Anterior cingulate cortex (tissue), 58 donors: ENCODE results near the gene OS9.

ENCODE experiments used
- DNase-seq, 58 donors: peaks; one replicate each; lab custom pipeline; 2025; lab: John Stamatoyannopoulos, UW

OS9 gene

GRCh38 chr12:57744777-57745484 is 51.0 kb downstream of the OS9 start, which contains the start of gene TSPAN31:
Gene TSPAN31, plus strand, starts transcription at chr12:57745039. Its CDS starts 116 bp downstream, at chr12:57745155.
- DNase-seq = peak; percentile 60 to 99 (median 94)

- DNase-seq = peak in 1 of 58 donors; percentile 59
These were observed 51.6 kb downstream of the OS9 start for GRCh38 chr12:57745485-57745881.

- DNase-seq = no peak
These were observed 52.1 kb downstream of the OS9 start for GRCh38 chr12:57746025-57746424.

GRCh38 chr12:57749061-57749460 is 55.1 kb downstream of the OS9 start:
- no peak for DNase-seq

- DNase-seq = no peak
These were observed 56.9 kb downstream of the OS9 start for GRCh38 chr12:57750561-57751431.

- no peak for DNase-seq
These were observed 57.5 kb downstream of the OS9 start for GRCh38 chr12:57751432-57751787.

GRCh38 chr12:57751788-57752667 is 58.1 kb downstream of the OS9 start, which contains the start of gene CDK4:
Gene CDK4, minus strand, starts transcription at chr12:57752310. Its CDS starts 593 bp downstream, at chr12:57751717.
- peak; percentile 94 to 100 (median 100) for DNase-seq

- no peak for DNase-seq
These were observed 58.7 kb downstream of the OS9 start for GRCh38 chr12:57752668-57753000.

- no peak for DNase-seq
These were observed 59.9 kb downstream of the OS9 start for GRCh38 chr12:57753756-57754337.

GRCh38 chr12:57754411-57755193 is 60.7 kb downstream of the OS9 start, which contains the start of gene MARCHF9:
Gene MARCHF9, plus strand, starts transcription at chr12:57755103. Its CDS starts 426 bp downstream, at chr12:57755529.
- peak in 45 of 58 donors; percentile 8 to 68 (median 39) for DNase-seq

GRCh38 chr12:57755194-57755453 is 61.2 kb downstream of the OS9 start:
- DNase-seq = no peak

- peak in 1 of 58 donors; percentile 48 for DNase-seq
These were observed 61.8 kb downstream of the OS9 start for GRCh38 chr12:57755454-57756372.

GRCh38 chr12:57756406-57757341 is 62.7 kb downstream of the OS9 start:
- DNase-seq = peak in 2 of 58 donors; percentile 9 to 12

- DNase-seq = no peak
These were observed 63.8 kb downstream of the OS9 start for GRCh38 chr12:57757771-57758170.

GRCh38 chr12:57758552-57759359 is 64.8 kb downstream of the OS9 start:
- no peak for DNase-seq

- DNase-seq = no peak
These were observed 65.5 kb downstream of the OS9 start for GRCh38 chr12:57759360-57759980.
